B cell (primary cell): ENCODE results near the gene COX10.
"Not testable (repeated sequence)": the region's sequence is repeated elsewhere in the genome, so short reads cannot be mapped to it uniquely, and the experiment has no call there.

Experiments used
- EZH2 ChIP-seq: IDR thresholded peaks from 2 replicates; pipeline ENCODE4 v1.6.1; 2012; ENCODE audit warnings: borderline replicate concordance, low read depth, mild to moderate bottlenecking, moderate library complexity, low read length; ENCODE audit not compliant: insufficient read depth, poor library complexity, severe bottlenecking
- TF ChIP-seq, protein P1 (sequence below): fragments of 200-600 bp; IDR thresholded peaks from one replicate; pipeline ENCODE4 v1.8.0; 2022; ENCODE audit warnings: antibody characterized with exemption, mild to moderate bottlenecking

DNA sequence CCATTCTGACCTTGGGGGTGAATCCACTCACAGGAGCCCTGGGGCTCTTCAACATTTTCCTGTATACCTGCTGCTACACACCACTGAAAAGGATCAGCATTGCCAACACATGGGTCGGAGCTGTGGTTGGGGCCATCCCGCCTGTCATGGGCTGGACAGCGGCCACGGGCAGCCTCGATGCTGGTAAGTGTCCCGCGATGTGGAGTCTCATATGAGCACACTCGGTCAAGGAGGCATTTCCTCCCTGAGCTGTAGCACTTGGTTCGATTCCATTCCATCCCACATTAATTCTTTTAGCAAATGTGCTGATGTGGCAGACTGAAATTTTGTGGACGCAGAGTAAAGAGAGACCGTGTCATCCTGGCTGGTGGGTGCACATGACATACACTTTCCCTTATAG lies 122.7 kb downstream of the COX10 start:
- TF ChIP-seq, protein P1, sequence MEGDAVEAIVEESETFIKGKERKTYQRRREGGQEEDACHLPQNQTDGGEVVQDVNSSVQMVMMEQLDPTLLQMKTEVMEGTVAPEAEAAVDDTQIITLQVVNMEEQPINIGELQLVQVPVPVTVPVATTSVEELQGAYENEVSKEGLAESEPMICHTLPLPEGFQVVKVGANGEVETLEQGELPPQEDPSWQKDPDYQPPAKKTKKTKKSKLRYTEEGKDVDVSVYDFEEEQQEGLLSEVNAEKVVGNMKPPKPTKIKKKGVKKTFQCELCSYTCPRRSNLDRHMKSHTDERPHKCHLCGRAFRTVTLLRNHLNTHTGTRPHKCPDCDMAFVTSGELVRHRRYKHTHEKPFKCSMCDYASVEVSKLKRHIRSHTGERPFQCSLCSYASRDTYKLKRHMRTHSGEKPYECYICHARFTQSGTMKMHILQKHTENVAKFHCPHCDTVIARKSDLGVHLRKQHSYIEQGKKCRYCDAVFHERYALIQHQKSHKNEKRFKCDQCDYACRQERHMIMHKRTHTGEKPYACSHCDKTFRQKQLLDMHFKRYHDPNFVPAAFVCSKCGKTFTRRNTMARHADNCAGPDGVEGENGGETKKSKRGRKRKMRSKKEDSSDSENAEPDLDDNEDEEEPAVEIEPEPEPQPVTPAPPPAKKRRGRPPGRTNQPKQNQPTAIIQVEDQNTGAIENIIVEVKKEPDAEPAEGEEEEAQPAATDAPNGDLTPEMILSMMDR = not testable (repeated sequence)
- TF ChIP-seq EZH2 = not testable (repeated sequence)
